WTC11 (cell line): ENCODE measurements around the gene TPST2. TPM values are rescaled to one million over a fixed set of nuclear protein-coding genes. Genes with fewer than 3 reads are reported as not detected.

Experiments used
- ATAC-seq: fragments of 200-7000 bp; cut with Tn5 transposase; 2 replicates; pipeline ENCODE4 v1.10.0; 2021; ENCODE audit warnings: mild to moderate bottlenecking, moderate library complexity
- CTCF ChIA-PET: fragments of 300-600 bp; sonication (Branson Sonifier 250); formaldehyde crosslinking; loops from one replicate; lab custom pipeline; 2021; ENCODE audit warnings: antibody characterized with exemption; lab: Charles Lee
- POLR2A ChIA-PET: fragments of 350-600 bp; sonication (Branson Sonifier 250); formaldehyde crosslinking; loops from one replicate; lab custom pipeline; 2021; ENCODE audit warnings: antibody characterized with exemption; lab: Charles Lee
- DNase-seq: peaks from one replicate; pipeline ENCODE4 v3.0.0; 2021; ENCODE audit warnings: low spot score
- H3K27ac Mint-ChIP-seq: 2 replicates; pipeline ENCODE4 v1.8.0; 2021; ENCODE audit warnings: mixed read lengths
- H3K27me3 Mint-ChIP-seq: 2 replicates; pipeline ENCODE4 v1.8.0; 2021; ENCODE audit warnings: low read depth, mild to moderate bottlenecking, moderate library complexity, mixed read lengths
- H3K36me3 Mint-ChIP-seq: 2 replicates; pipeline ENCODE4 v1.8.0; 2021; ENCODE audit warnings: mixed read lengths
- H3K4me1 Mint-ChIP-seq: 2 replicates; pipeline ENCODE4 v1.8.0; 2022; ENCODE audit warnings: mixed read lengths
- H3K4me3 Mint-ChIP-seq: 2 replicates; pipeline ENCODE4 v1.8.0; 2021; ENCODE audit warnings: mild to moderate bottlenecking, moderate library complexity, mixed read lengths
- H3K9me3 Mint-ChIP-seq: 2 replicates; pipeline ENCODE4 v1.8.0; 2021; ENCODE audit warnings: mixed read lengths
- CBFB ChIP-seq: sonication (generic); formaldehyde crosslinking; IDR thresholded peaks from 2 replicates; pipeline ENCODE4 v1.8.1; 2022; ENCODE audit warnings: mild to moderate bottlenecking, low read depth, missing genetic modification reagents
- E2F5 ChIP-seq: sonication (generic); formaldehyde crosslinking; IDR thresholded peaks from 2 replicates; pipeline ENCODE4 v1.8.1; 2022; ENCODE audit warnings: mild to moderate bottlenecking, moderate library complexity, missing genetic modification reagents
- ELF4 ChIP-seq: sonication (generic); formaldehyde crosslinking; IDR thresholded peaks from 2 replicates; pipeline ENCODE4 v1.8.1; 2022; ENCODE audit warnings: low read depth, mild to moderate bottlenecking, moderate library complexity, missing genetic modification reagents
- GTF2I ChIP-seq: fragments of 250-450 bp; sonication (Bioruptor Pico); conservative IDR thresholded peaks from 2 replicates; pipeline ENCODE4 v1.4.0; 2021; ENCODE audit warnings: mild to moderate bottlenecking
- HMGXB4 ChIP-seq: sonication (generic); formaldehyde crosslinking; IDR thresholded peaks from 2 replicates; pipeline ENCODE4 v1.8.1; 2023; ENCODE audit warnings: mild to moderate bottlenecking, moderate library complexity, missing genetic modification reagents
- IRF1 ChIP-seq: sonication (generic); formaldehyde crosslinking; IDR thresholded peaks from 2 replicates; pipeline ENCODE4 v1.8.0; 2023; ENCODE audit warnings: missing genetic modification reagents
- JUN ChIP-seq: sonication (generic); formaldehyde crosslinking; IDR thresholded peaks from 2 replicates; pipeline ENCODE4 v1.8.0; 2023; ENCODE audit warnings: mild to moderate bottlenecking, missing genetic modification reagents
- MYBL2 ChIP-seq: sonication (generic); formaldehyde crosslinking; IDR thresholded peaks from 2 replicates; pipeline ENCODE4 v1.8.1; 2023; ENCODE audit warnings: mild to moderate bottlenecking, moderate library complexity, missing genetic modification reagents
- RELA ChIP-seq: sonication (generic); formaldehyde crosslinking; IDR thresholded peaks from 2 replicates; pipeline ENCODE4 v1.8.1; 2022; ENCODE audit warnings: missing genetic modification reagents, mild to moderate bottlenecking, borderline replicate concordance
- SMAD4 ChIP-seq: sonication (generic); formaldehyde crosslinking; IDR thresholded peaks from 2 replicates; pipeline ENCODE4 v1.8.0; 2022; ENCODE audit warnings: mild to moderate bottlenecking, missing genetic modification reagents
- SOX15 ChIP-seq: fragments of 250-450 bp; sonication (Bioruptor Pico); IDR thresholded peaks from 2 replicates; pipeline ENCODE4 v1.9.0; 2021; ENCODE audit warnings: mild to moderate bottlenecking
- ZNF121 ChIP-seq: sonication (generic); formaldehyde crosslinking; IDR thresholded peaks from 2 replicates; pipeline ENCODE4 v1.8.0; 2023; ENCODE audit warnings: missing genetic modification reagents
- ZNF416 ChIP-seq: fragments of 250-450 bp; sonication (Bioruptor Pico); IDR thresholded peaks from 2 replicates; pipeline ENCODE4 v1.9.0; 2021; ENCODE audit warnings: mild to moderate bottlenecking, inconsistent platforms
- total RNA-seq: library from RNA; stranded (reverse); gene quantifications from 3 replicates; pipeline ENCODE4 v1.2.3, GENCODE V29; 2021
- TF ChIP-seq, protein P1 (sequence below): sonication (generic); formaldehyde crosslinking; IDR thresholded peaks from 2 replicates; pipeline ENCODE4 v1.8.1; 2023; ENCODE audit warnings: mild to moderate bottlenecking, missing genetic modification reagents, moderate library complexity
- TF ChIP-seq, protein P2 (sequence below): fragments of 250-450 bp; sonication (Bioruptor Pico); IDR thresholded peaks from 2 replicates; pipeline ENCODE4 v1.9.0; 2021; ENCODE audit warnings: mild to moderate bottlenecking
- TF ChIP-seq, protein P3 (sequence below): sonication (generic); formaldehyde crosslinking; conservative IDR thresholded peaks from 2 replicates; pipeline ENCODE4 v1.8.1; 2022; ENCODE audit warnings: mild to moderate bottlenecking, missing genetic modification reagents
- TF ChIP-seq, protein P4 (sequence below): sonication (generic); formaldehyde crosslinking; IDR thresholded peaks from 2 replicates; pipeline ENCODE4 v1.8.0; 2022; ENCODE audit warnings: missing genetic modification reagents
- TF ChIP-seq, protein P5 (sequence below): sonication (generic); formaldehyde crosslinking; IDR thresholded peaks from 2 replicates; pipeline ENCODE4 v1.8.0; 2022; ENCODE audit warnings: mild to moderate bottlenecking, missing genetic modification reagents

Gene TPST2
- total RNA-seq, 1 experiment from 2014 or later, result 84.2 TPM

DNA sequence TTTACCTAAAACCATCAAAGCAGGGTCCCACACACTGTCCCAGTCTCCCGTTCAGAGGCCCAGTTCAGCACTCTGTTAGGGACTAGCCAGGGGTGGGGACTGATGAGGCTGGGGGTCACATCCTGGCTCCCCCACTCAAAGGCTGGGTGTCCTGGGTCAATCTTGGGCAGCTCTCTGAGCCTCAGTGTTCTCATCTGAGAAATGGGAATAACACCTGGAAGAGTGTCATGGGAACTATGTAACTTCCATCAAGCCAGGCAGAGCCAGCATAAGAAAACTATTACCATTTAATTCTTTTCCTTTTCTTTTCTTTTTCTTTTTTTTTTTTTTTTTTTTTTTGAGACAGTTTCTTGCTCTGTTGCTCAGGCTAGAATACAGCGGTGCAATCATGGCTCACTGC, 38.4 kb downstream of the TPST2 start:
- Mint-ChIP-seq H3K27ac (peak overlapping the region; percentile 82; the same call in 1 of the 2 replicates), H3K36me3 (peaks cover 3% of the 10 kb centered on the region; the same call in 1 of the 2 replicates), H3K4me3 (no peak overlapping the region), H3K27me3 (no peaks in the 10 kb centered on the region; the same call in 1 of the 2 replicates)
- CTCF ChIA-PET, result interaction anchor here (1.0 to 2.2 kb wide), 4 partner anchors 8 to 114 kb away, joined by 4 to 6 read pairs (median 6); no protein-coding TSS in a partner anchor
- DNase-seq, result no peak
- POLR2A ChIA-PET, result interaction anchor here (0.7 kb wide), 1 partner anchor 25 kb away, joined by 6 read pairs; no protein-coding TSS in a partner anchor
- no peak for TF ChIP-seq RELA
- TF ChIP-seq ZNF121 (CRISPR knock-in tag), result peak; percentile 76; the same call in 1 of the 2 replicates
- TF ChIP-seq, all 79 proteins: peak for 1
- ATAC-seq, result no peak
- Mint-ChIP-seq H3K9me3 (no peaks in the 10 kb centered on the region), H3K4me1 (peaks cover 76% of the 10 kb centered on the region)

DNA sequence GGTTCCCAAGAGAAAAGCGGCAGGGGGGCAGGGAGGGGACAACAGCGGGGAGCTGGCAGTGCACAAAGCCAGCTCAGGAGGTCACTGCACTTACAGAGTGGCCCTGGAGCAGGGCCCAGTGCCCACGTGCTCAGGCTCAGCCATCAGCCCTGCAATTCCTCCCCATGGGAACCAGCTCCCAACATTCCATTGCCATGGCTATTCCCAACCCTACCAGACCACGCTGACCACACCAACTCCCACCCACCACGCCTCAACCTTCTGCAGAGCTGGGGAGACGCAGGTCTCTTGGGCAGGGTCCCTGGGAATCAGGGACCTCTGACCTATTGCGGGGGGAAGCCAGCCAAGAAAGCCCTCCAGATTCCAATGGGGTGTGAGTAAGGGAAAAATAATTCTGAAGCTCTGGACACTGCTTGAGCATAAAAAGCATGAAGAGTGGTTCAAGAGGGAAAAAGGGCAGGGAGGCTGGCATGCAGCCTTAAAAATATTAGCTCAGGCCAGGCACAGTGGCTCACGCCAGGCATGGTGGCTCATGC, 39.4 kb downstream of the TPST2 start:
- TF ChIP-seq HMGXB4 (CRISPR knock-in tag) (no peak), GTF2I (CRISPR knock-in tag) (no peak), MYBL2 (CRISPR knock-in tag) (no peak)
- TF ChIP-seq, protein P1, sequence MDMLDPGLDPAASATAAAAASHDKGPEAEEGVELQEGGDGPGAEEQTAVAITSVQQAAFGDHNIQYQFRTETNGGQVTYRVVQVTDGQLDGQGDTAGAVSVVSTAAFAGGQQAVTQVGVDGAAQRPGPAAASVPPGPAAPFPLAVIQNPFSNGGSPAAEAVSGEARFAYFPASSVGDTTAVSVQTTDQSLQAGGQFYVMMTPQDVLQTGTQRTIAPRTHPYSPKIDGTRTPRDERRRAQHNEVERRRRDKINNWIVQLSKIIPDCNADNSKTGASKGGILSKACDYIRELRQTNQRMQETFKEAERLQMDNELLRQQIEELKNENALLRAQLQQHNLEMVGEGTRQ, result peak; percentile 39; the same call in 1 of the 2 replicates
- TF ChIP-seq, protein P2, sequence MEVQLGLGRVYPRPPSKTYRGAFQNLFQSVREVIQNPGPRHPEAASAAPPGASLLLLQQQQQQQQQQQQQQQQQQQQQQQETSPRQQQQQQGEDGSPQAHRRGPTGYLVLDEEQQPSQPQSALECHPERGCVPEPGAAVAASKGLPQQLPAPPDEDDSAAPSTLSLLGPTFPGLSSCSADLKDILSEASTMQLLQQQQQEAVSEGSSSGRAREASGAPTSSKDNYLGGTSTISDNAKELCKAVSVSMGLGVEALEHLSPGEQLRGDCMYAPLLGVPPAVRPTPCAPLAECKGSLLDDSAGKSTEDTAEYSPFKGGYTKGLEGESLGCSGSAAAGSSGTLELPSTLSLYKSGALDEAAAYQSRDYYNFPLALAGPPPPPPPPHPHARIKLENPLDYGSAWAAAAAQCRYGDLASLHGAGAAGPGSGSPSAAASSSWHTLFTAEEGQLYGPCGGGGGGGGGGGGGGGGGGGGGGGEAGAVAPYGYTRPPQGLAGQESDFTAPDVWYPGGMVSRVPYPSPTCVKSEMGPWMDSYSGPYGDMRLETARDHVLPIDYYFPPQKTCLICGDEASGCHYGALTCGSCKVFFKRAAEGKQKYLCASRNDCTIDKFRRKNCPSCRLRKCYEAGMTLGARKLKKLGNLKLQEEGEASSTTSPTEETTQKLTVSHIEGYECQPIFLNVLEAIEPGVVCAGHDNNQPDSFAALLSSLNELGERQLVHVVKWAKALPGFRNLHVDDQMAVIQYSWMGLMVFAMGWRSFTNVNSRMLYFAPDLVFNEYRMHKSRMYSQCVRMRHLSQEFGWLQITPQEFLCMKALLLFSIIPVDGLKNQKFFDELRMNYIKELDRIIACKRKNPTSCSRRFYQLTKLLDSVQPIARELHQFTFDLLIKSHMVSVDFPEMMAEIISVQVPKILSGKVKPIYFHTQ, result no peak
- TF ChIP-seq, protein P3, sequence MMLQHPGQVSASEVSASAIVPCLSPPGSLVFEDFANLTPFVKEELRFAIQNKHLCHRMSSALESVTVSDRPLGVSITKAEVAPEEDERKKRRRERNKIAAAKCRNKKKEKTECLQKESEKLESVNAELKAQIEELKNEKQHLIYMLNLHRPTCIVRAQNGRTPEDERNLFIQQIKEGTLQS (CRISPR knock-in tag), result no peak
- TF ChIP-seq, protein P4, sequence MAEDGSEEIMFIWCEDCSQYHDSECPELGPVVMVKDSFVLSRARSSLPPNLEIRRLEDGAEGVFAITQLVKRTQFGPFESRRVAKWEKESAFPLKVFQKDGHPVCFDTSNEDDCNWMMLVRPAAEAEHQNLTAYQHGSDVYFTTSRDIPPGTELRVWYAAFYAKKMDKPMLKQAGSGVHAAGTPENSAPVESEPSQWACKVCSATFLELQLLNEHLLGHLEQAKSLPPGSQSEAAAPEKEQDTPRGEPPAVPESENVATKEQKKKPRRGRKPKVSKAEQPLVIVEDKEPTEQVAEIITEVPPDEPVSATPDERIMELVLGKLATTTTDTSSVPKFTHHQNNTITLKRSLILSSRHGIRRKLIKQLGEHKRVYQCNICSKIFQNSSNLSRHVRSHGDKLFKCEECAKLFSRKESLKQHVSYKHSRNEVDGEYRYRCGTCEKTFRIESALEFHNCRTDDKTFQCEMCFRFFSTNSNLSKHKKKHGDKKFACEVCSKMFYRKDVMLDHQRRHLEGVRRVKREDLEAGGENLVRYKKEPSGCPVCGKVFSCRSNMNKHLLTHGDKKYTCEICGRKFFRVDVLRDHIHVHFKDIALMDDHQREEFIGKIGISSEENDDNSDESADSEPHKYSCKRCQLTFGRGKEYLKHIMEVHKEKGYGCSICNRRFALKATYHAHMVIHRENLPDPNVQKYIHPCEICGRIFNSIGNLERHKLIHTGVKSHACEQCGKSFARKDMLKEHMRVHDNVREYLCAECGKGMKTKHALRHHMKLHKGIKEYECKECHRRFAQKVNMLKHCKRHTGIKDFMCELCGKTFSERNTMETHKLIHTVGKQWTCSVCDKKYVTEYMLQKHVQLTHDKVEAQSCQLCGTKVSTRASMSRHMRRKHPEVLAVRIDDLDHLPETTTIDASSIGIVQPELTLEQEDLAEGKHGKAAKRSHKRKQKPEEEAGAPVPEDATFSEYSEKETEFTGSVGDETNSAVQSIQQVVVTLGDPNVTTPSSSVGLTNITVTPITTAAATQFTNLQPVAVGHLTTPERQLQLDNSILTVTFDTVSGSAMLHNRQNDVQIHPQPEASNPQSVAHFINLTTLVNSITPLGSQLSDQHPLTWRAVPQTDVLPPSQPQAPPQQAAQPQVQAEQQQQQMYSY (CRISPR knock-in tag), result no peak
- Mint-ChIP-seq H3K27ac (peak overlapping the region; percentile 84), H3K4me3 (no peak overlapping the region), H3K9me3 (no peaks in the 10 kb centered on the region), H3K36me3 (peaks cover 7% of the 10 kb centered on the region; the same call in 1 of the 2 replicates), H3K4me1 (peaks cover 68% of the 10 kb centered on the region), H3K27me3 (no peaks in the 10 kb centered on the region; the same call in 1 of the 2 replicates)
- ATAC-seq, result no peak
- POLR2A ChIA-PET, result interaction anchor here (0.6 kb wide), 1 partner anchor 231 kb away, joined by 3 read pairs; no protein-coding TSS in a partner anchor
- DNase-seq, result no peak
- CTCF ChIA-PET, result interaction anchor here (1.0 to 2.2 kb wide), 4 partner anchors 9 to 115 kb away, joined by 4 to 6 read pairs (median 6); no protein-coding TSS in a partner anchor

DNA sequence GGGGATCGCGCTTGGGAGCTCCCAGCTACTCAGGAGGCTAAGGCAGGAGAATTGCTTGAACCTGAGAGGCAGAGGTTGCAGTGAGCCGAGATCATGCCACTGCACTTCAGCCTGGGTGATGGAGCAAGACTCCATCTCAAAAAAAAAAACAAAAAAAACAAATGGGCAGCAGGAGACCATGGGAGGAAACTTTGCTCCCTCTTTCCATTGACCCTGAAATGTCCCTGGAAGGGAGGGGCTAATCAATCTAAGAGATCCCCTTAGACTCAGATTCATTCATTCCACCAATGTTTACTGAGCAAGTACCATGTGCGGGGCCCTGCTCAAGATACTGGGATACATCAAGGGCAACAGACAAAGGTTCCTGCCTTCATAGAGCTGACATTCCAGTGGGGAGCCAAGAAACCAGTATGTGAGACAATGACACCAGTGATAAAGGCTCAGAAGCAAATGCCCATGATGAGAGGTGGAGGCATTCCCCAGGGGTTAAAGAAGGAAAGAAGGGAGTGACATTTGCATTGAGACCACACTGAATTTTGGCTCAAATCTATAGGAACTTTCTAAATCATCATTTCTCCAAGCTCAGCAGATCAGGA, 39.9 kb downstream of the TPST2 start:
- no peak for ATAC-seq
- Mint-ChIP-seq H3K4me1 (peaks cover 62% of the 10 kb centered on the region), H3K27ac (peak overlapping the region; percentile 20), H3K36me3 (peaks cover 7% of the 10 kb centered on the region; the same call in 1 of the 2 replicates), H3K27me3 (no peaks in the 10 kb centered on the region; the same call in 1 of the 2 replicates), H3K9me3 (no peaks in the 10 kb centered on the region), H3K4me3 (no peak overlapping the region)
- ChIA-PET CTCF (interaction anchor here (2.1 to 2.2 kb wide), 2 partner anchors 47 to 115 kb away, joined by 5 to 6 read pairs; no protein-coding TSS in a partner anchor), POLR2A (interaction anchor here (0.6 kb wide), 1 partner anchor 231 kb away, joined by 3 read pairs; no protein-coding TSS in a partner anchor)
- DNase-seq, result no peak
- TF ChIP-seq CBFB (CRISPR knock-in tag), result no peak
- TF ChIP-seq E2F5 (CRISPR knock-in tag), result no peak
- no peak for TF ChIP-seq IRF1
- no peak for TF ChIP-seq SMAD4 (CRISPR knock-in tag)
- TF ChIP-seq SOX15 (CRISPR knock-in tag), result no peak
- TF ChIP-seq ZNF416 (CRISPR knock-in tag), result no peak
- no peak for TF ChIP-seq JUN (CRISPR knock-in tag)
- no peak for TF ChIP-seq ELF4 (CRISPR knock-in tag)
- TF ChIP-seq, protein P5, sequence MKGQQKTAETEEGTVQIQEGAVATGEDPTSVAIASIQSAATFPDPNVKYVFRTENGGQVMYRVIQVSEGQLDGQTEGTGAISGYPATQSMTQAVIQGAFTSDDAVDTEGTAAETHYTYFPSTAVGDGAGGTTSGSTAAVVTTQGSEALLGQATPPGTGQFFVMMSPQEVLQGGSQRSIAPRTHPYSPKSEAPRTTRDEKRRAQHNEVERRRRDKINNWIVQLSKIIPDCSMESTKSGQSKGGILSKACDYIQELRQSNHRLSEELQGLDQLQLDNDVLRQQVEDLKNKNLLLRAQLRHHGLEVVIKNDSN (CRISPR knock-in tag), result no peak
